ENCODE data around the gene NR5A2. TPM values are rescaled to one million over a fixed set of nuclear protein-coding genes. Genes with fewer than 3 reads are reported as not detected.

The NR5A2 gene
- total RNA-seq, 4 donors from 2014 or later: 3.2 to 6.8 (median 6.5) TPM

- no peak for TF ChIP-seq CTCF (IDR thresholded peaks at IDR 0.05; ENCODE audit: low read depth)
Observed at GRCh38 chr1:200143347-200143746, 115.8 kb downstream of the NR5A2 start.

GRCh38 chr1:200146100-200146499 is 118.6 kb downstream of the NR5A2 start:
- TF ChIP-seq CTCF (IDR thresholded peaks at IDR 0.05; ENCODE audit: low read depth): no peak

- TF ChIP-seq CTCF (IDR thresholded peaks at IDR 0.05; ENCODE audit: low read depth): no peak
Observed at GRCh38 chr1:200147094-200147493, 119.6 kb downstream of the NR5A2 start.

GRCh38 chr1:200147742-200148141 is 120.2 kb downstream of the NR5A2 start:
- no peak for TF ChIP-seq CTCF (IDR thresholded peaks at IDR 0.05; ENCODE audit: low read depth)

GRCh38 chr1:200150006-200150405 is 122.5 kb downstream of the NR5A2 start:
- TF ChIP-seq CTCF (IDR thresholded peaks at IDR 0.05; ENCODE audit: low read depth): no peak

GRCh38 chr1:200150721-200151120 is 123.2 kb downstream of the NR5A2 start:
- TF ChIP-seq CTCF (IDR thresholded peaks at IDR 0.05; ENCODE audit: low read depth): no peak

- TF ChIP-seq CTCF (IDR thresholded peaks at IDR 0.05; ENCODE audit: low read depth): no peak
Observed at GRCh38 chr1:200152336-200152735, 124.8 kb downstream of the NR5A2 start.

Data from subcutaneous adipose tissue (tissue), 4 donors.